Thyroid gland (tissue), 4 donors: ENCODE measurements around the gene NFIA.
A peak's percentile ranks its signal among the peaks of the same experiment; 100 is the strongest.

ENCODE experiments used
- CTCF ChIP-seq, 6 experiments: fragments of 200-600 bp in 3 of 6; fragments of 450-650 bp in 3 of 6; sonication (generic) in 3 of 6; IDR thresholded peaks; one replicate each; pipeline ENCODE4 v1.5.1; 2016 to 2019; ENCODE audit warnings: antibody characterized with exemption in 6 of 6, mild to moderate bottlenecking in 2 of 6, inconsistent platforms in 1 of 6, moderate library complexity in 1 of 6
- POLR2A ChIP-seq, 2 donors: fragments of 450-650 bp; IDR thresholded peaks; one replicate each; pipeline ENCODE4 v1.6.1; 2017; ENCODE audit warnings: antibody characterized with exemption in 2 of 2, mild to moderate bottlenecking in 2 of 2, moderate library complexity in 1 of 2

- no peak for TF ChIP-seq CTCF (IDR thresholded peaks at IDR 0.05)
- peak in 1 of 2 donors; percentile 13 for TF ChIP-seq POLR2A (IDR thresholded peaks at IDR 0.05)
Measured at GRCh38 chr1:61253059-61253735, 170.8 kb downstream of the NFIA start.
